PC-3 (cell line): ENCODE measurements around the gene TRAPPC10. TPM values are rescaled to one million over a fixed set of nuclear protein-coding genes. Genes with fewer than 3 reads are reported as not detected.

ENCODE experiments used
- ATAC-seq: fragments of 200-7000 bp; cut with Tn5 transposase; 2 replicates; pipeline ENCODE4 v1.9.1; 2020; ENCODE audit warnings: mild to moderate bottlenecking, moderate library complexity
- BruUV-seq: library from RNA; stranded (reverse); fragments of 400-500 nt; replicated peaks from 2 replicates; lab custom pipeline; 2021; lab: Mats Ljungman, UMichigan
- CTCF ChIA-PET: fragments of 300-600 bp; sonication (Branson Sonifier 250); formaldehyde crosslinking; loops from one replicate; lab custom pipeline; 2022; ENCODE audit warnings: antibody characterized with exemption; lab: Charles Lee
- POLR2A ChIA-PET: fragments of 300-600 bp; sonication (Branson Sonifier 250); formaldehyde crosslinking; loops from one replicate; lab custom pipeline; 2022; ENCODE audit warnings: antibody characterized with exemption; ENCODE audit not compliant: unreplicated experiment; lab: Charles Lee
- DNase-seq: peaks from one replicate; pipeline ENCODE4 v3.0.0-alpha.2; 2015
- H2AFZ ChIP-seq: fragments of 300-600 bp; sonication (generic); 2 replicates; pipeline ENCODE4 v1.6.0; 2016; ENCODE audit warnings: antibody characterized with exemption, low read length
- H3F3A ChIP-seq: fragments of 300-600 bp; sonication (generic); one replicate; pipeline ENCODE4 v1.6.0; 2017; ENCODE audit warnings: antibody characterized with exemption, low read length, control low read depth, mild to moderate bottlenecking; ENCODE audit not compliant: unreplicated experiment
- H3K27ac ChIP-seq: fragments of 300-600 bp; sonication (generic); 2 replicates; pipeline ENCODE4 v1.5.1; 2016; ENCODE audit warnings: mild to moderate bottlenecking, low read length
- H3K27me3 ChIP-seq: fragments of 300-600 bp; sonication (generic); 2 replicates; pipeline ENCODE4 v1.6.1; 2016; ENCODE audit warnings: low read length, mixed read lengths
- H3K36me3 ChIP-seq: fragments of 300-600 bp; sonication (generic); 2 replicates; pipeline ENCODE4 v1.6.1; 2016; ENCODE audit warnings: low read depth, mixed run types, low read length, mixed read lengths
- H3K4me1 ChIP-seq: fragments of 300-600 bp; sonication (generic); 2 replicates; pipeline ENCODE4 v1.5.1; 2016; ENCODE audit warnings: low read length; ENCODE audit not compliant: insufficient read depth
- H3K4me2 ChIP-seq: fragments of 300-600 bp; sonication (generic); 2 replicates; pipeline ENCODE4 v1.6.0; 2016; ENCODE audit warnings: low read length
- H3K4me3 ChIP-seq: fragments of 300-600 bp; sonication (generic); 2 replicates; pipeline ENCODE4 v1.5.1; 2016; ENCODE audit warnings: mild to moderate bottlenecking, low read length, mixed read lengths
- H3K79me2 ChIP-seq: fragments of 300-600 bp; sonication (generic); 2 replicates; pipeline ENCODE4 v1.6.1; 2017; ENCODE audit warnings: low read length, mixed read lengths
- H3K9ac ChIP-seq: fragments of 300-600 bp; sonication (generic); 2 replicates; pipeline ENCODE4 v1.6.0; 2016; ENCODE audit warnings: mild to moderate bottlenecking, low read length
- H3K9me2 ChIP-seq: fragments of 300-600 bp; sonication (generic); replicated peaks from 2 replicates; pipeline ENCODE4 v1.6.1; 2016; ENCODE audit warnings: mixed run types, low read length, mixed read lengths
- H3K9me3 ChIP-seq: fragments of 300-600 bp; sonication (generic); 2 replicates; pipeline ENCODE4 v1.6.1; 2016; ENCODE audit warnings: low read length, mixed read lengths
- H4K20me1 ChIP-seq: fragments of 300-600 bp; sonication (generic); 2 replicates; pipeline ENCODE4 v1.6.1; 2016; ENCODE audit warnings: low read length, mixed read lengths
- CTCF ChIP-seq: fragments of 300-600 bp; sonication (generic); conservative IDR thresholded peaks from 2 replicates; pipeline ENCODE4 v1.5.1; 2017; ENCODE audit warnings: antibody characterized with exemption, low read depth, mild to moderate bottlenecking, low read length
- EZH2 ChIP-seq: fragments of 300-600 bp; sonication (generic); IDR thresholded peaks from one replicate; pipeline ENCODE4 v1.6.1; 2017; ENCODE audit warnings: antibody characterized with exemption, mild to moderate bottlenecking, low read length; ENCODE audit not compliant: unreplicated experiment
- EZH2phosphoT487 ChIP-seq: fragments of 300-600 bp; sonication (generic); IDR thresholded peaks from 2 replicates; pipeline ENCODE4 v1.6.1; 2018; ENCODE audit warnings: mild to moderate bottlenecking, antibody characterized with exemption, low read length, borderline replicate concordance
- intact Hi-C: fragments of 100-400 bp; cut with micrococcal nuclease; formaldehyde crosslinking; loops from 2 replicates; pipeline ENCODE4 v1.9.0; 2023
- total RNA-seq: library from RNA; depleted of rRNA; stranded (reverse); fragments of >200 nt; gene quantifications from 2 replicates; pipeline ENCODE4 v1.2.3, GENCODE V29; 2014

The TRAPPC10 gene
- total RNA-seq, 1 experiment from 2014 or later = 31.4 TPM

GRCh38 chr21:43989401-43989800 lies 22.7 kb upstream of the TRAPPC10 start:
- Histone ChIP-seq H4K20me1 (no peaks in the 10 kb centered on the region), H2AFZ (no peak overlapping the region), H3K27ac (no peak overlapping the region), H3K27me3 (no peaks in the 10 kb centered on the region), H3K4me1 (no peaks in the 10 kb centered on the region), H3K4me2 (no peak overlapping the region), H3K4me3 (no peak overlapping the region), H3F3A (no peaks in the 10 kb centered on the region), H3K9me2 (no peaks in the 10 kb centered on the region), H3K36me3 (no peaks in the 10 kb centered on the region), H3K9ac (no peak overlapping the region), H3K9me3 (no peaks in the 10 kb centered on the region), H3K79me2 (no peaks in the 10 kb centered on the region)
- TF ChIP-seq EZH2 = no peak
- no peak for TF ChIP-seq CTCF
- TF ChIP-seq EZH2phosphoT487 = no peak
- intact Hi-C loops = no loop called here
- no TSS peak for BruUV-seq
- DNase-seq (no peak), ATAC-seq (no peak)
- POLR2A ChIA-PET = no interaction called here
- CTCF ChIA-PET = no interaction called here

- ChIA-PET POLR2A (no interaction called here), CTCF (no interaction called here)
- Histone ChIP-seq H3K79me2 (no peaks in the 10 kb centered on the region), H3K9ac (no peak overlapping the region), H2AFZ (no peak overlapping the region), H4K20me1 (no peaks in the 10 kb centered on the region), H3K36me3 (no peaks in the 10 kb centered on the region), H3K4me1 (no peaks in the 10 kb centered on the region), H3K4me3 (no peak overlapping the region), H3K9me3 (no peaks in the 10 kb centered on the region), H3K27ac (no peak overlapping the region), H3K4me2 (no peak overlapping the region), H3F3A (no peaks in the 10 kb centered on the region), H3K27me3 (no peaks in the 10 kb centered on the region), H3K9me2 (no peaks in the 10 kb centered on the region)
- no TSS peak for BruUV-seq
- ATAC-seq (no peak), DNase-seq (no peak)
- intact Hi-C loops = no loop called here
- no peak for TF ChIP-seq EZH2
- TF ChIP-seq CTCF = no peak
- no peak for TF ChIP-seq EZH2phosphoT487
Measured at GRCh38 chr21:43991447-43991991, 20.6 kb upstream of the TRAPPC10 start.

GRCh38 chr21:43992121-43992520 lies 20.0 kb upstream of the TRAPPC10 start:
- no peak overlapping the region for H2AFZ ChIP-seq
- H3K36me3 ChIP-seq = no peaks in the 10 kb centered on the region
- ChIA-PET CTCF (no interaction called here), POLR2A (no interaction called here)
- DNase-seq (no peak), ATAC-seq (no peak)
- no TSS peak for BruUV-seq
- H3F3A ChIP-seq = no peaks in the 10 kb centered on the region
- H3K9me3 ChIP-seq = no peaks in the 10 kb centered on the region
- H3K9ac ChIP-seq = no peak overlapping the region
- TF ChIP-seq EZH2 = no peak
- no peak for TF ChIP-seq EZH2phosphoT487
- no peak for TF ChIP-seq CTCF
- intact Hi-C loops = no loop called here
- H3K9me2 ChIP-seq = no peaks in the 10 kb centered on the region
- H3K4me1 ChIP-seq = no peaks in the 10 kb centered on the region
- H3K27ac ChIP-seq = no peak overlapping the region
- no peak overlapping the region for H3K4me3 ChIP-seq
- no peaks in the 10 kb centered on the region for H3K79me2 ChIP-seq
- H4K20me1 ChIP-seq = no peaks in the 10 kb centered on the region
- no peaks in the 10 kb centered on the region for H3K27me3 ChIP-seq
- H3K4me2 ChIP-seq = no peak overlapping the region
